HG02852 (cell line): ENCODE results near the gene TTC34.

Source experiments
- ATAC-seq: cut with Tn5 transposase; IDR thresholded peaks from one replicate; pipeline ENCODE4 v1.9.1; 2021; ENCODE audit warnings: mild to moderate bottlenecking, moderate library complexity; ENCODE audit not compliant: unreplicated experiment

Gene TTC34

GRCh38 chr1:2607641-2608091 is 193.8 kb downstream of the TTC34 start:
- ATAC-seq: no peak

DNA sequence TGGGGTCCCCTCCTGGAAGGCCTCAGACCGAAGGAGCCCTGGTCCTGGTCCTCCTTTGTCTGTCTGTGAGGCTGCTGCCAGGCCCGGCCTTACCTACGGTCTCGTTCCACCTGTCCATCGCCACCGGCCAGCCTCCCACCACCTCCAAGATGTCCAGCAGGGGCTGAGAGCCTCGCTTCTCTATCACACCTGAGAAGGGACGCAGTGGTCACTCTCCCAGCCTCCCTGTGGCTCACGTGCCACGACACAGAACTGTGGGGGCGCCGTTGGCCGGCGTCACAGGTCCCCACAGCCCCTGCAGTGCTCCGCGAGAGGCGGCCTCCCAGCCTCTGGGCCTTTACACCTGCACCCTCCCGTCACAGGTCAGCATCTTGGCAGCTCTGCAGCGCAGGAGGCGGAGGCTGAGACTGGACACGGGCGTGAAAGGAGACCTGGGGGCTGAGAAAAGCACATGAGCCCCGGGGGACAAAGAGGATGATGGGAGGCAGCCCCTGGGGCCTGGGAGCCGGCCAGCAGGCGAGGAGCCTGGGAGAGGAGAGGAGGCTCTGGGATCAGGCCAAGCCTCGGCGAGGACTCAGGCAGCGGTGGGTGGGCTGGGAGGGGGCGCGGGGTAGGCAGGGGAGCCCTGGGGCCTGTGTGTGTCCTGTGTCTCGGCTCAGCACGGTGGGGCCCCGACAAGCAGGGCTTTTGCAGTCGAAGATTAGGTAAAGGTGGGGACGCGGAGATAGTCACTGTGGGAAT is 194.4 kb downstream of the TTC34 start:
- no peak for ATAC-seq

DNA sequence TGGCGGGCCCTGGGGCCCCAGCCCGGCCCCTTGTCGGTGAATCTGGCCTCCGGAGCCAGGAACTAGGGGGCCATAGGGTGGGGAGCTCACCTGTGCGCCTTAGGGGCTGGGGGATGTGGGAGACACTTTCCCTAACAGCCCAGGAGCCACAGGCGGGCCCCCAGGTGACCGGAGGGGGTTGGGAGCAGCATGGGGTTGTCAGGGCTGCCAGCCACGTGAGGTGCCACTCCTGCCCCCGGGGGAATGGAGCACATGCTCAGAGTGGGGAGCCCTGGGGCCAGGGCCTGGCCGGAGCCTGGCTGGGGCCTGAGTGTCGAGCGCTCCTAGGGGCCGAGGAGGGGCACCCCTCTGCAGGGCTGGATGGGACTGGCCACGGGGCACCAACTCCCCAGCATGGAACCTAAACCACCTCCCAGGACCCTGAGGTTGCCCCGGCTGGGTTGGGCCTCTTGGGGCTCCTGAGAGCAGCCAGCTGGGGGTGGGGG is 195.1 kb downstream of the TTC34 start:
- no peak for ATAC-seq

GRCh38 chr1:2605509-2606395 is 195.7 kb downstream of the TTC34 start:
- ATAC-seq: no peak

- ATAC-seq: no peak
Observed at GRCh38 chr1:2604844-2605508, 196.5 kb downstream of the TTC34 start.

DNA sequence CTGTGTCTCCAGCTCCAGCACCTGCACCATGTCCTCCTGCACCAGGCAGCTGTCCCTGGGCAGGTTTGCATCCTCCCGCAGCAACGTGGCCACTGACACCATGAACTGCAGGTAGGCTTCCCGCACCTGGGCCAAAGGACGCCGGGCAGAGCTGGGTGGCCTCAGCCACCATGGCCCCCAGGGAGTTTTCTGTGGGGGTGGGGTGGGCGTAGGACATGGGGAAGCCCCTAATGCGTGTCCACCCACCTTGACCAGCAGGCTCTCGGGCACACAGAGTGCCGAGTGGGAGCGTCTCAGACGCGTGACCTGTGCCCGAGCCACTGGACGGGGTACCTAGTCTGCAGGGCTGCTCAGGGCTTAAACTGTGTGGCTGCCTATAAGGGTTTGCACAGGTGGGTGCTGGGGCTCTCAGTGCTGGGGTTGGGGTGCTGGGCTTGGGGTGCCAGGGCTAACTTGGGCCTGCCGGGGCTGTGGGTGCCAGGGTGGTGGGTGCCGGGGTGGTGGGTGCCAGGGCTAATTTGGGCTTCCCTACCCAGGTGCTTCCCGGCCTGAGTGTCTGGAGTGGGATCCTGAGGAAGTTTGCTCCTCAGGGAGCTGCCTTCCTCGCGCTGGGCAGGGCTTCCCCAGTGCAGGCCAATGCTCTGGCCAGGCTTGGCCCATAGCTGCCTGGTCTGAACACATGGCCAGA is 197.2 kb downstream of the TTC34 start:
- no peak for ATAC-seq

- no peak for ATAC-seq
Observed at GRCh38 chr1:2603521-2604155, 197.9 kb downstream of the TTC34 start.

GRCh38 chr1:2602866-2603520 is 198.5 kb downstream of the TTC34 start:
- ATAC-seq: no peak

- no peak for ATAC-seq
Observed at GRCh38 chr1:2602311-2602835, 199.1 kb downstream of the TTC34 start.

DNA sequence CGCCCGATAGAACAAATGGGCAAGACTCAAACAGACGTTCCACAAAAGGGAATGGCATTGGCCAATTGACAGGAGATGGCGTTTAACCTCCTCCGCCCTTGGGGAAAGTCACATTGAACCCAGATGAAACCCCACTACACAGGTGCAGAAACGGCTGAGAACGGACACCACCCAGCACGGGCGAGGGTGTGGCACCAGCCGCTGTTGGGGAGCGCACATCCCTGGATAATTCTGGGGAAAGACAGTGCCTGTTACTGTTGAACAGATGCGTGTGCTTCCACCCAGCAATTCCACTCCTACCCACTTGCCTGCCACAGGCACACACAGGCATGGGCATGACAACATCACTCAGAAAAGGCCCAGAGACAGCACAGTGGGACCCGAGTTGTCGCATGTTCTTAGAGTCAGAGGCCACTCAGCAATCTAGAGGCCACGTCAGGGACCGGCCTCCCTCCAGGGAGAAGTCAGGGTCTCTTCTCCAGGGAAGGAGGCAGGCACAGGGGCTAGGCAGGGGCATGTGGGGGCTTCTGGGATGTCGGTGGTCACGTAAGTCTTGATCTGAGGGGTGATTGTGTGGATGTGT is 199.7 kb downstream of the TTC34 start:
- ATAC-seq: no peak

- ATAC-seq: no peak
Observed at GRCh38 chr1:2598329-2598931, 203.1 kb downstream of the TTC34 start.

DNA sequence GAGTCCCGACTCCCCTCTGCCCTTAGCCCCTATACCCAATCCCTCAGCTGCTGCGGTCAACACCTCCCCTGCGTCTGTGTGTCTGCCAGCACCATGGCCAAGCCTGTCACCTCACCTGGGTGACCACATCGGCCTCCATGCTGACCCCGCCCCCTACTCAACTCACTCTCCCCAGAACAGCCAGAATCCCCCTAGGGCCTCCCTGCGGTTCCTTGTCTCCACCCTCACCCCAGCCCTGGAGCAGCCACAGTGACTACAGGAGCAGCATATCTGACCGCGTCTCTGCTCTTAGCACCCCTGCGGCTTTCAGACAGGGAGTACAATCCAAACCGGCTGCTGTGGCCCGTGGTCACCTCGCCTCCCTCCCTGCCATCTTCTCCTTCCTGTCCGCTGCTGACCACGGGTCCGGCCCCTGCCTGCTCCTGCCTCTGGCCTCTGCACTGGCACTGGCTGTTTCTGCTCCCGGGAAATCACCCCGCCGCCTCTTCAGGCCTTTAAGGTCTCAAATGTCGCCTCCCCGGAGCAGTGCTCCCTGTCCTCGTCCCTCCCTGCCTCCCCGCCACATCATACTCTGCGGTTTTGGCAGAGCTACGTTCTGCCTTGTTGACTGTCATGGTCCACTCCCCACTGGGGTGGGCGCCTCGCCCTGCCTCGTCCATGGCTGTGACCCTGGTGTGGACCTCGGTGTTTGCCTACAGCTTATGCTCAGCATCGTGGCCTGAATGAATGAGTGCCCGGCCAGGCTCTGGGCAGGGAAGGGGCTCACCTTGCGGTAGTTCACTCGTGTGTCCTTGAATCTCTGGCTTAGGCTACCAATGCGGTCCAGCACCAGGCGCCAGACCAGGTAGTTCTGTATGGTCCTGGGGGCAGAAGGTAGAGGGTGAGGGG is 203.8 kb downstream of the TTC34 start:
- no peak for ATAC-seq

DNA sequence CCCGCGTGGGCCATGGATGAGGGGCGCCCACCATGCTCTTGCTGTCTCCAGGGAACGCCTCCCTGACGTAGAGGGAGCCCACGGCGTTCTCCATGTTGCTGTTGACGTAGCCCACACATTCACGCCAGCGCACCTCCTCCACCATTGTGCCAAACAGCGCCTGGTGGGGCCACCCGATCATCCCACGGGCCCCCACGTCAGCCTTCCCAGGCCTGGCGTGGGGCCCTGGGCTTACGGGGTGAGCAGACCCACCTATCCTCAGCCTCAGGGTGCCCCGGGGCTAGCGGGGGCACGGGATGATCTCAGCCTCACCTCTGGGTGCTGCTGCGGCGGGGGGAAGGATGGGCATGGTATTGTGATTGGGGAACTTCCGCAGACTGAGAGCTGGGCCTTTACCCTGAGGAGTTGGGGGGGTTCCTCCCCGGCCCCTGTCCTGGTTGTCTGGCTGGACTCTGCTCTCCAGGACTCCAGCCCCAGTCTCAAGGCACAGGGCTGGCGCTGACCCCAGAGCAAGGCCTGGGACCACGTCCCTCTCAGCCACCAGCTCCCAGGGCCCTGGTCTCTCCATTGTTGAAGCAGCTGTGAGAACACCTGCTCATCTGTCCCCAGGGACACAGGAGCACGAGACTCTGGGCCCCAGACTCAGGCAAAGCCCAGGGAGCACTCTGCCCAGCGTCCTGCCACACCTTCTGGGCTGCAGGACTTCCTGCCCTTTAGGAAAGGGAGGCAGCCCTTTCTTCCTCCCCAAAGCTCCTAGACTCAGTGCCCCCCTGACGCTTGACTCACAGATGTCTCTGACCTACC is 204.8 kb downstream of the TTC34 start:
- no peak for ATAC-seq

DNA sequence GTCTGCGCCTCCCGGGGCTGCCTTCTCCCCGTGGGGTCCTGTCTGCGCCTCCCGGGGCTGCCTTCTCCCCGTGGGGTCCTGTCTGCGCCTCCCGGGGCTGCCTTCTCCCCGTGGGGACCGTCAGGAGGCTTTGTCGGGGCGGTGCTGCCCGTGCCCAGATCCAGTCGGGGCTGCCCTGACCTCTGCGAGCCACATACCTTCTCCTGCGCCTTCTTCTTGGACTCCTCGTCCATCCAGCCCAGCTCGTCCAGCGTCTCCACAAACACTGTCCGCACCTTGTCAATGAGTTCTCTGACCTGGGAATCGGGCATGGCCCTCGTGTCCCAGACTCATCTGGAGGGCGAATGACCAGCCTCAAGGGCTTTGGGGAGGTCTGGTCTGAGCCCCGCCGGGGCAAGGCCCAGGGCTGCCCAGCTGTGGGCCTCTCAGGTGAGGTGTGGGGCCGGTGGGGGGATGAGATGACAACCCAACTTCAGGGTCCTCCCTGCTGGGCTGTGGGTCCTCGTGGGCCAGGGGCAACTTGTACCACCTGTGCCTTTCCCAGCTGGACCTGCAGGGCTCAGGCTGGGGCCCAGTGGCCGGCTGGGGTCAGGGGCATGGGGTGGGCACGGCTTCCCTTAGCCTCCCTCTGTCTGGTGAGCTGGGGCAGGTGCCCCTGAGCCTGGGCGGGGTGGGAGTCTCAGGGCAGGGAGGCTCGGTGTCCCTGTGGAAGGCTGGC is 205.5 kb downstream of the TTC34 start:
- ATAC-seq: no peak

GRCh38 chr1:2595261-2595811 is 206.2 kb downstream of the TTC34 start:
- no peak for ATAC-seq

GRCh38 chr1:2594641-2595131 is 206.8 kb downstream of the TTC34 start:
- ATAC-seq: no peak
